ENCODE results near the gene CLASP1. TPM values are rescaled to one million over a fixed set of nuclear protein-coding genes. Genes with fewer than 3 reads are reported as not detected.
"Not testable (repeated sequence)": the region's sequence is repeated elsewhere in the genome, so short reads cannot be mapped to it uniquely, and the experiment has no call there.

Gene CLASP1
- total RNA-seq, 2 donors from 2014 or later: 87.0 to 88.3 TPM

DNA sequence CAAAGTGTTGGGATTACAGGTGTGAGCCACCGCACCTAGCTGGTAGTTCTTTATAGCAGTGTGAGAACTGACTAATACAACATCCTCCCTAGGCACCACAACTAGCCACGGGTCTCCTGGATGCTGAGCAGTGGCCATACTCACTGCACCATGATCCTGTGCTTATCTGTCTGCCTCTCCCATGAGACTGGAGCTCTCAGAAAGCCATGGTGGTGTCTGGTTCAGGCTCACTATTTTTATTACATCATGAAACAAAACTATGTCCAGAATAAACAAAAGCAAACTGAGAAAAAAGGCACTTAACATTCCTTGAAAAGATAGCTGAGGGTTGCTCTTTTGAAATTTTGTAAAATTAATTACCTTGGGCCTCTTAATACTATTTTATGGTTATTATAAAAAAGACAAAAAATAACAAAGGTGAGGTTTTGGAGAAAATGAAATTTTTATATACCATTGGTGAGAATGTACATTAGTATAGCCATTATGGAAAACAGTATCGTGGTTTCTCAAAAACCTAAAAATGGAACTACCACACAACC is 273.6 kb downstream of the CLASP1 start:
- Mint-ChIP-seq H3K27ac (no peak overlapping the region), H3K4me1 (no peaks in the 10 kb centered on the region), H3K9me3 (peaks cover 2% of the 10 kb centered on the region), H3K36me3 (ENCODE audit: low read depth) (peaks cover 71% of the 10 kb centered on the region), H3K27me3 (ENCODE audit: insufficient read depth) (no peaks in the 10 kb centered on the region), H3K4me3 (no peak overlapping the region)
- TF ChIP-seq, protein P1, sequence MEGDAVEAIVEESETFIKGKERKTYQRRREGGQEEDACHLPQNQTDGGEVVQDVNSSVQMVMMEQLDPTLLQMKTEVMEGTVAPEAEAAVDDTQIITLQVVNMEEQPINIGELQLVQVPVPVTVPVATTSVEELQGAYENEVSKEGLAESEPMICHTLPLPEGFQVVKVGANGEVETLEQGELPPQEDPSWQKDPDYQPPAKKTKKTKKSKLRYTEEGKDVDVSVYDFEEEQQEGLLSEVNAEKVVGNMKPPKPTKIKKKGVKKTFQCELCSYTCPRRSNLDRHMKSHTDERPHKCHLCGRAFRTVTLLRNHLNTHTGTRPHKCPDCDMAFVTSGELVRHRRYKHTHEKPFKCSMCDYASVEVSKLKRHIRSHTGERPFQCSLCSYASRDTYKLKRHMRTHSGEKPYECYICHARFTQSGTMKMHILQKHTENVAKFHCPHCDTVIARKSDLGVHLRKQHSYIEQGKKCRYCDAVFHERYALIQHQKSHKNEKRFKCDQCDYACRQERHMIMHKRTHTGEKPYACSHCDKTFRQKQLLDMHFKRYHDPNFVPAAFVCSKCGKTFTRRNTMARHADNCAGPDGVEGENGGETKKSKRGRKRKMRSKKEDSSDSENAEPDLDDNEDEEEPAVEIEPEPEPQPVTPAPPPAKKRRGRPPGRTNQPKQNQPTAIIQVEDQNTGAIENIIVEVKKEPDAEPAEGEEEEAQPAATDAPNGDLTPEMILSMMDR (conservative IDR thresholded peaks at IDR 0.05): no peak
- Histone ChIP-seq H3K4me1 (ENCODE audit: control insufficient read depth, insufficient read depth, low read length) (no peaks in the 10 kb centered on the region), H3K4me3 (ENCODE audit: low read length) (no peak overlapping the region), H3K36me3 (ENCODE audit: control insufficient read depth, insufficient read depth, low read length) (peaks cover 75% of the 10 kb centered on the region), H3K27ac (ENCODE audit: low read depth, low read length) (no peak overlapping the region), H3K9me3 (ENCODE audit: control insufficient read depth, low read length) (peaks cover 4% of the 10 kb centered on the region), H3K27me3 (ENCODE audit: control insufficient read depth, insufficient read depth, low read length, poor library complexity, severe bottlenecking) (no peaks in the 10 kb centered on the region), H3K9ac (ENCODE audit: extremely low read depth, low read length, poor library complexity, severe bottlenecking) (no peak overlapping the region)
- WGBS, 2 experiments (ENCODE audit: insufficient coverage in 1 of 2, insufficient read length in 1 of 2): 96% methylated on average over 3 of the region's 3 CpGs; no CpG with 5 or more reads in 1 of the 2 experiments
- no peak for DNase-seq

DNA sequence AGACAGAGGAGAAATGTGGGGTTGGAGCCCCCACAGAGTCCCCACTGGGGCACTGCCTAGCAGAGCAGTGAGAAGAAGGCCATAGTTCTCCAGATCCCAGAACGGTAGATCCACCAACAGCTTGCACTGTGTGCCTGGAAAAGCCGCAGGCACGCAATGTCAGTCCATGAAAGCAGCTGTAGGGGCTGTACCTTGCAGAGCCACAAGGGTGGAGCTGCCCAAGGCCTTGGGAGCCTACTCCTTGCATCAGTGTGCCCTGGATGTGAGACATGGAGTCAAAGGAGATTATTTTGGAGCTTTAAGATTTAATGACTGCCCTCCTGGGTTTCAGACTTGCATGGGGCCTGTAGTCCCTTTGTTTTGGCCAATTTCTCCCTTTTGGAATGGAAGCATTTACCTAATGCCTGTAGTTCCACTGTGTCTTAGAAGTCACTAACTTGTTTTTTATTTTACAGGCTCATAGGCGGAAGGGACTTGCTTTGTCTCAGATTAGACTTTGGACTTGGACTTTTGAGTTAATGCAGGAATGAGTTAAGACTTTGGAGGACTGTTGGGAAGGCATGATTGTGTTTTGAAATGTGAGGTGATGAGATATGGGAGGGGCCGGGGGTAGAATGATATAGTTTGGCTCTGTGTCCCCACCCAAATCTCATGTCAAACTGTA is 274.7 kb downstream of the CLASP1 start:
- not testable (repeated sequence) for H3K27ac Mint-ChIP-seq; H3K9me3 Mint-ChIP-seq; H3K27ac ChIP-seq (ENCODE audit: low read depth, low read length); DNase-seq; H3K27me3 Mint-ChIP-seq (ENCODE audit: insufficient read depth); H3K9ac ChIP-seq (ENCODE audit: extremely low read depth, low read length, poor library complexity, severe bottlenecking); H3K27me3 ChIP-seq (ENCODE audit: control insufficient read depth, insufficient read depth, low read length, poor library complexity, severe bottlenecking); H3K4me3 ChIP-seq (ENCODE audit: low read length); H3K4me1 ChIP-seq (ENCODE audit: control insufficient read depth, insufficient read depth, low read length); H3K4me1 Mint-ChIP-seq; H3K9me3 ChIP-seq (ENCODE audit: control insufficient read depth, low read length); H3K4me3 Mint-ChIP-seq
- peaks cover 73% of the 10 kb centered on the region for H3K36me3 ChIP-seq (ENCODE audit: control insufficient read depth, insufficient read depth, low read length)
- WGBS, 2 experiments (ENCODE audit: insufficient coverage in 1 of 2, insufficient read length in 1 of 2): 81 to 91% methylated on average over 5 of the region's 5 CpGs
- peaks cover 71% of the 10 kb centered on the region for H3K36me3 Mint-ChIP-seq (ENCODE audit: low read depth)

DNA sequence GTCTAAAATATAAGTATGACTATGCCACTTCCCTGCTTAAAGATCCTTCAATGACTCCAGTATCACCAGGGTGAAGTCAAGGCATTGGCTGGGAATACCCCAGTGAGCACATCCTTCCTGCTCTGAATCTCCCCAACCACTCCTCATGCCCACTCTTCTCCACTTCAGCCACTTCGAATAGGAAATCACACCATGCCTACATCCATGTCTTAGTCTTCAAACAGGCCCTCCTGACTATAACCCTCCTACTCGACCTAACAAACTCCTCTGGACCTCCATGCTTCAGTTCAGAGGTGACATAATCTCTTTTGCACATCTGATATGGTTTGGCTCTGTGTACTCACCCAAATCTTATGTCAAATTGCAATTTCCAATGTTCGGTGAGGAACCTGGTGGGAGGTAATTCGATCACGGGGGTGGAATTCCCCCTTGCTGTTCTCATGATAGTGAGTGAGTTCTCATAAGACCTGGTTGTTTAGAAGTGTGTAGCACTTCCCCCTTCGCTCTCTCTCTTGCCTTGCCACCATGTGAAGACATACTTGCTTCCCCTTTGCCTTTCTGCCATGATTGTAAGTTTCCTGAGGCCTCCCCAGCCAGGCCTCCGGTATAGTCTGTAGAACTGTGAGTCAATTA is 276.4 kb downstream of the CLASP1 start:
- Mint-ChIP-seq H3K4me1 (no peaks in the 10 kb centered on the region), H3K27me3 (ENCODE audit: insufficient read depth) (no peaks in the 10 kb centered on the region), H3K9me3 (peaks cover 2% of the 10 kb centered on the region), H3K36me3 (ENCODE audit: low read depth) (peaks cover 68% of the 10 kb centered on the region), H3K4me3 (no peak overlapping the region), H3K27ac (no peak overlapping the region)
- H3K27ac ChIP-seq (ENCODE audit: low read depth, low read length): no peak overlapping the region
- peaks cover 70% of the 10 kb centered on the region for H3K36me3 ChIP-seq (ENCODE audit: control insufficient read depth, insufficient read depth, low read length)
- no peak overlapping the region for H3K4me3 ChIP-seq (ENCODE audit: low read length)
- WGBS, 2 experiments (ENCODE audit: insufficient coverage in 1 of 2, insufficient read length in 1 of 2): 91 to 93% methylated on average over 4 to 7 of the region's 7 CpGs
- H3K4me1 ChIP-seq (ENCODE audit: control insufficient read depth, insufficient read depth, low read length): no peaks in the 10 kb centered on the region
- peaks cover 4% of the 10 kb centered on the region for H3K9me3 ChIP-seq (ENCODE audit: control insufficient read depth, low read length)
- no peak overlapping the region for H3K9ac ChIP-seq (ENCODE audit: extremely low read depth, low read length, poor library complexity, severe bottlenecking)
- TF ChIP-seq, protein P1 (conservative IDR thresholded peaks at IDR 0.05): no peak
- H3K27me3 ChIP-seq (ENCODE audit: control insufficient read depth, insufficient read depth, low read length, poor library complexity, severe bottlenecking): no peaks in the 10 kb centered on the region
- DNase-seq: no peak
